Trophoblast cell (in vitro differentiated cells and primary cell): Measurements from ENCODE around the gene DDX31.

ENCODE experiments used
- DNase-seq, 2 donors: peaks; one replicate each; pipeline ENCODE4 v3.0.0-alpha.2; 2016
- H2AFZ ChIP-seq: 2 replicates; pipeline ENCODE4 v1.6.1; 2013; ENCODE audit warnings: low read length, moderate library complexity, mild to moderate bottlenecking; ENCODE audit not compliant: insufficient read depth, poor library complexity
- H2AK5ac ChIP-seq: 2 replicates; pipeline ENCODE4 v1.6.1; 2013; ENCODE audit warnings: mild to moderate bottlenecking, low read length
- H2BK120ac ChIP-seq: 2 replicates; pipeline ENCODE4 v1.6.1; 2013; ENCODE audit warnings: low read length, mild to moderate bottlenecking, moderate library complexity; ENCODE audit not compliant: insufficient read depth, poor library complexity
- H2BK12ac ChIP-seq: 2 replicates; pipeline ENCODE4 v1.6.1; 2013; ENCODE audit warnings: mild to moderate bottlenecking, low read length, moderate library complexity
- H2BK5ac ChIP-seq: 2 replicates; pipeline ENCODE4 v1.6.1; 2013; ENCODE audit warnings: low read length, low read depth, moderate library complexity, mild to moderate bottlenecking; ENCODE audit not compliant: poor library complexity
- H3K14ac ChIP-seq: 2 replicates; pipeline ENCODE4 v1.6.1; 2013; ENCODE audit warnings: mild to moderate bottlenecking, low read length
- H3K18ac ChIP-seq: 2 replicates; pipeline ENCODE4 v1.6.1; 2013; ENCODE audit warnings: mild to moderate bottlenecking, low read length
- H3K23ac ChIP-seq: 2 replicates; pipeline ENCODE4 v1.6.1; 2013; ENCODE audit warnings: low read length
- H3K27ac ChIP-seq: 2 replicates; pipeline ENCODE4 v1.5.1; 2013; ENCODE audit warnings: low read depth, mild to moderate bottlenecking, inconsistent platforms, low read length, moderate library complexity
- H3K27me3 ChIP-seq: 2 replicates; pipeline ENCODE4 v1.6.1; 2013; ENCODE audit warnings: inconsistent platforms, mild to moderate bottlenecking, low read length, moderate library complexity; ENCODE audit not compliant: insufficient read depth
- H3K36me3 ChIP-seq, 2 experiments: 1 replicate in 1 of 2; 2 replicates in 1 of 2; pipeline ENCODE4 v1.6.1; 2013; ENCODE audit warnings: low read length in 2 of 2, mild to moderate bottlenecking in 2 of 2, moderate library complexity in 1 of 2; ENCODE audit not compliant: insufficient read depth in 2 of 2, control insufficient read depth in 1 of 2
- H3K4ac ChIP-seq: 2 replicates; pipeline ENCODE4 v1.6.1; 2013; ENCODE audit warnings: low read depth, mild to moderate bottlenecking, low read length, moderate library complexity
- H3K4me1 ChIP-seq, 2 experiments: 1 replicate in 1 of 2; 2 replicates in 1 of 2; pipeline ENCODE4 v1.6.1; 2013; ENCODE audit warnings: low read length in 2 of 2, mild to moderate bottlenecking in 2 of 2, moderate library complexity in 1 of 2; ENCODE audit not compliant: insufficient read depth in 2 of 2, control insufficient read depth in 1 of 2
- H3K4me2 ChIP-seq: 2 replicates; pipeline ENCODE4 v1.6.1; 2013; ENCODE audit warnings: inconsistent platforms, mild to moderate bottlenecking, low read length, moderate library complexity
- H3K4me3 ChIP-seq: 2 replicates; pipeline ENCODE4 v1.5.1; 2013; ENCODE audit warnings: mild to moderate bottlenecking, low read depth, low read length, inconsistent platforms
- H3K79me1 ChIP-seq: one replicate; pipeline ENCODE4 v1.6.1; 2013; ENCODE audit warnings: low read length
- H3K79me2 ChIP-seq: 2 replicates; pipeline ENCODE4 v1.6.1; 2013; ENCODE audit warnings: low read length, mild to moderate bottlenecking; ENCODE audit not compliant: control insufficient read depth, insufficient read depth, poor library complexity
- H3K9ac ChIP-seq: 2 replicates; pipeline ENCODE4 v1.6.1; 2013; ENCODE audit warnings: mild to moderate bottlenecking, low read length
- H3K9me3 ChIP-seq: 2 replicates; pipeline ENCODE4 v1.6.1; 2013; ENCODE audit warnings: low read depth, mild to moderate bottlenecking, control low read depth, inconsistent platforms, low read length; ENCODE audit not compliant: insufficient read depth
- H4K12ac ChIP-seq: 2 replicates; pipeline ENCODE4 v1.6.1; 2013; ENCODE audit warnings: low read depth, mild to moderate bottlenecking, low read length, moderate library complexity
- H4K8ac ChIP-seq: 2 replicates; pipeline ENCODE4 v1.6.1; 2013; ENCODE audit warnings: low read depth, mild to moderate bottlenecking, low read length, moderate library complexity
- H4K91ac ChIP-seq: one replicate; pipeline ENCODE4 v1.6.1; 2013; ENCODE audit warnings: low read depth, mild to moderate bottlenecking, low read length, moderate library complexity
- WGBS: extraction: QIAGEN DNeasy Blood & Tissue Kit; methylation state at CpG from one replicate; pipeline ENCODE4 v1.1.7; 2013; ENCODE audit warnings: missing lambda C conversion rate; ENCODE audit not compliant: insufficient read length, insufficient coverage; ENCODE audit errors: extremely low coverage; 5-methylcytosine and 5-hydroxymethylcytosine counted together

Gene DDX31

DNA sequence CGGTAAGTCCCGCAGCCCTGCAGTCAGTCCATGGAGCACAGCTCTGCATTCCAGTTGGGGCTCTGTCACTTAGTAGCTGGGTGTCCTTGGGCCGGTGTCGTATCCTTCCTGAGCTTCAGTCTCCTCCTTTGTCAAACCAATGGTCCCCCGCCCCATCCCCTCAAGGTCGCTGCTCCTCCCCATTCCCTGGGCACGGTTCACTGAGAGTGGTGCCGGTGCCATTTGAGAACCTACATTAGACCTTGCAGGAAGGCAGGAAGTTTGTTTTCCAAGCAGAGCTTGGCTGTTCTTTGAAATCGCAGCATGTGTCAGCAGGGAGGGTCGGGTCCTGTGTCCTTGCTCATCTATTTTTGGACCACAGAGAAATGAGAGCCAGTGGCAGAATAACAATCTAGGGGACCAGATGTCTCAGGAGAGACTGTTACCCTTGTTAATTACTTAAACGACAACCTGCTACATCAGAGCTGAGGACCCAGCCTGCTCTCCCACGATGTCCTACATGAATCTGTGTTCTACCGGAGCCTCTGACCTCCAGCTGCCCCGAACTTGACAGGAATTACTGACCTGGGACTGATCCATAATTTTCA, 109.1 kb downstream of the DDX31 start:
- Histone ChIP-seq H4K91ac (no peak overlapping the region), H3K4me3 (no peak overlapping the region), H3K4ac (no peak overlapping the region), H3K27me3 (no peaks in the 10 kb centered on the region), H2BK12ac (no peak overlapping the region), H4K12ac (no peak overlapping the region), H3K23ac (no peak overlapping the region), H3K9me3 (no peaks in the 10 kb centered on the region), H3K14ac (no peak overlapping the region), H3K79me2 (no peaks in the 10 kb centered on the region), H3K79me1 (no peaks in the 10 kb centered on the region), H3K18ac (no peak overlapping the region), H3K9ac (no peak overlapping the region), H4K8ac (no peak overlapping the region), H3K4me2 (no peak overlapping the region), H2AFZ (no peak overlapping the region), H2BK5ac (no peak overlapping the region), H3K36me3 (no peaks in the 10 kb centered on the region), H2BK120ac (no peak overlapping the region), H3K27ac (no peak overlapping the region), H3K4me1 (no peaks in the 10 kb centered on the region), H2AK5ac (no peak overlapping the region)
- no peak for DNase-seq
- no CpG with 5 or more reads among the region's 14 CpGs for WGBS

DNA sequence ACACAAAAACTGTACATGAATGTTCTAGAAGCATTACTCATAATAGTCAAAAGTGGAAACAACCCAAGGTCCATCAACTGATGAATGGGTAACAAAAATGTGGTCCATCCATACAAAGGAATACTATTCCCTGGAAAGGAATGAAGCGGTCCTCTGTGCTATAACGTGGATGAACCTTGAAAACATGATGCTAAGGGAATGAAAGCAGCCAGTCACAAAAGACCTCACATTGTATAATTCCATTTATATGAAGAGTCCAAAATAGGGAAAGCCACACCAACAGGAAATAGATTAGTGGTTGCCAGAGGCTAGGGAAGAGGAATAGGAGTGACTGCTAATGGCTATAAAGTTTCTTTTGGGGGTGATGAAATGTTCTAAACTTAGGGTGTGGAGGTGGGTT, 110.1 kb downstream of the DDX31 start:
- no peak overlapping the region for H3K9ac ChIP-seq
- no peaks in the 10 kb centered on the region for H3K36me3 ChIP-seq
- no peak overlapping the region for H3K27ac ChIP-seq
- no peak overlapping the region for H3K18ac ChIP-seq
- no peak overlapping the region for H3K14ac ChIP-seq
- no peaks in the 10 kb centered on the region for H3K79me1 ChIP-seq
- no peak overlapping the region for H2BK5ac ChIP-seq
- no peak overlapping the region for H2AFZ ChIP-seq
- no peak overlapping the region for H3K4me3 ChIP-seq
- no peaks in the 10 kb centered on the region for H3K4me1 ChIP-seq
- no peak overlapping the region for H2BK120ac ChIP-seq
- DNase-seq = no peak
- H3K4me2 ChIP-seq = no peak overlapping the region
- no peak overlapping the region for H3K23ac ChIP-seq
- H2AK5ac ChIP-seq = no peak overlapping the region
- no peak overlapping the region for H4K12ac ChIP-seq
- H4K8ac ChIP-seq = no peak overlapping the region
- H3K27me3 ChIP-seq = no peaks in the 10 kb centered on the region
- WGBS = no CpG with 5 or more reads among the region's 2 CpGs
- H3K79me2 ChIP-seq = no peaks in the 10 kb centered on the region
- H4K91ac ChIP-seq = no peak overlapping the region
- no peak overlapping the region for H2BK12ac ChIP-seq
- no peaks in the 10 kb centered on the region for H3K9me3 ChIP-seq
- no peak overlapping the region for H3K4ac ChIP-seq

DNA sequence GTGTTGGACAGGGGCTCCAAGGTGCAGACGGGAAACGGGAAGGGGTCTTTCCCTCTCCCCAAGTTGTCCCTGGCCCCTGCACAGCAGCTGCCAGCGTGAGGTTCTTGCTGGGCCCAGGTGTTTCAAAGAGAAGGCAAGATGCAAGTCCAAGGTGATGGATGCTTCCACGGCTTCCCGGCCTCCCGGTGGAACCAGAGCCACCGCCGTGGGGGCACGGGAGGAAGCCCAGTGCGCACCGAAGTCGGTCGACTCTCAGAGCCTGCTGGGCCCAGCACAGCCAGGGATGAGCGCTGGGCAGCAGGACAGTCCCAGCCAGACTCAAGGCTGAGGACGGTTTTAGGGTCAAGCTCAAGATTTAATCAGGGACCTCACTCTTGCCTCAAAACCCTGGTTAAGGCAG, 112.6 kb downstream of the DDX31 start:
- WGBS = no CpG with 5 or more reads among the region's 15 CpGs
- Histone ChIP-seq H3K27ac (no peak overlapping the region), H3K27me3 (no peaks in the 10 kb centered on the region), H3K4me1 (no peaks in the 10 kb centered on the region), H4K91ac (no peak overlapping the region), H2BK120ac (no peak overlapping the region), H3K4ac (no peak overlapping the region), H2BK5ac (no peak overlapping the region), H4K12ac (no peak overlapping the region), H4K8ac (no peak overlapping the region), H3K14ac (no peak overlapping the region), H3K9ac (no peak overlapping the region), H3K9me3 (no peaks in the 10 kb centered on the region), H3K79me1 (no peaks in the 10 kb centered on the region), H2AK5ac (no peak overlapping the region), H3K18ac (no peak overlapping the region), H3K36me3 (no peaks in the 10 kb centered on the region), H2AFZ (no peak overlapping the region), H2BK12ac (no peak overlapping the region), H3K4me2 (no peak overlapping the region), H3K4me3 (no peak overlapping the region), H3K23ac (no peak overlapping the region), H3K79me2 (no peaks in the 10 kb centered on the region)
- no peak for DNase-seq

DNA sequence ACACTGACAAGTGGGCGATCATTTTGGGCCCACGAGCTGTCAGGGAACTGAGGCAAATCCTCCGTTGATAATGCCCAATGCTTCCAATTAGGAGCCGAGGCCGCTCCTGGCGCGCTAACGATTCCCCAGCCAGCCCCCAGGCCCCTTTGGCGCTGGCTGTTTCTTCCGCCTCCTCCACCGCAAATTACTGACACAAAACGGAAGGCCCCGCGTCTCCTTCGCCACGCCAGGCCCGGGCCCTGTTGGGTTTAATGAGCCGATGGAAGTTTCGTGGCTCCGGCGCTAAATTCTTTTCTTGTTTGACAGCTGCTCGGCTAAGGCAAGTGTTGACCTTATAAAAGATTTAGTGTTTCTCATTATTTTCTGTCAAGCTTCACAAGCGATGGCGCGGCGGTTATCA, 113.1 kb downstream of the DDX31 start:
- WGBS = no CpG with 5 or more reads among the region's 26 CpGs
- H2BK12ac ChIP-seq = no peak overlapping the region

More for the DNA sequence above, 113.1 kb downstream of the DDX31 start:
- Histone ChIP-seq H2AK5ac (no peak overlapping the region), H3K36me3 (no peaks in the 10 kb centered on the region), H2BK120ac (no peak overlapping the region), H3K79me1 (no peaks in the 10 kb centered on the region), H2AFZ (no peak overlapping the region), H3K27ac (no peak overlapping the region), H3K4ac (no peak overlapping the region), H3K79me2 (no peaks in the 10 kb centered on the region), H2BK5ac (no peak overlapping the region), H3K23ac (no peak overlapping the region), H3K4me2 (no peak overlapping the region), H4K8ac (no peak overlapping the region), H3K27me3 (no peaks in the 10 kb centered on the region), H4K91ac (no peak overlapping the region), H3K9me3 (peaks cover 1% of the 10 kb centered on the region), H3K9ac (no peak overlapping the region), H4K12ac (no peak overlapping the region), H3K4me3 (no peak overlapping the region), H3K18ac (no peak overlapping the region), H3K4me1 (no peaks in the 10 kb centered on the region), H3K14ac (no peak overlapping the region)
- no peak for DNase-seq
